Right lobe of liver (tissue), 4 donors: Measurements from ENCODE around the gene SRRM4.

Experiments used
- CTCF ChIP-seq, 4 donors: fragments of 200-600 bp in 3 of 4; fragments of 450-650 bp in 1 of 4; IDR thresholded peaks; one replicate each; pipeline versions ENCODE4 v1.5.1 to v1.8.0; 2016 to 2022; ENCODE audit warnings: antibody characterized with exemption in 4 of 4, mild to moderate bottlenecking in 2 of 4
- POLR2A ChIP-seq: fragments of 450-650 bp; IDR thresholded peaks from one replicate; pipeline ENCODE4 v1.6.1; 2017; ENCODE audit warnings: antibody characterized with exemption, mild to moderate bottlenecking
- donor health status: DM: no; HTN: no; CAD: no.
- donor health status: DM: no; HTN: no; CAD: no.
- donor health status: DM: no; HTN: yes; CAD: no.

DNA sequence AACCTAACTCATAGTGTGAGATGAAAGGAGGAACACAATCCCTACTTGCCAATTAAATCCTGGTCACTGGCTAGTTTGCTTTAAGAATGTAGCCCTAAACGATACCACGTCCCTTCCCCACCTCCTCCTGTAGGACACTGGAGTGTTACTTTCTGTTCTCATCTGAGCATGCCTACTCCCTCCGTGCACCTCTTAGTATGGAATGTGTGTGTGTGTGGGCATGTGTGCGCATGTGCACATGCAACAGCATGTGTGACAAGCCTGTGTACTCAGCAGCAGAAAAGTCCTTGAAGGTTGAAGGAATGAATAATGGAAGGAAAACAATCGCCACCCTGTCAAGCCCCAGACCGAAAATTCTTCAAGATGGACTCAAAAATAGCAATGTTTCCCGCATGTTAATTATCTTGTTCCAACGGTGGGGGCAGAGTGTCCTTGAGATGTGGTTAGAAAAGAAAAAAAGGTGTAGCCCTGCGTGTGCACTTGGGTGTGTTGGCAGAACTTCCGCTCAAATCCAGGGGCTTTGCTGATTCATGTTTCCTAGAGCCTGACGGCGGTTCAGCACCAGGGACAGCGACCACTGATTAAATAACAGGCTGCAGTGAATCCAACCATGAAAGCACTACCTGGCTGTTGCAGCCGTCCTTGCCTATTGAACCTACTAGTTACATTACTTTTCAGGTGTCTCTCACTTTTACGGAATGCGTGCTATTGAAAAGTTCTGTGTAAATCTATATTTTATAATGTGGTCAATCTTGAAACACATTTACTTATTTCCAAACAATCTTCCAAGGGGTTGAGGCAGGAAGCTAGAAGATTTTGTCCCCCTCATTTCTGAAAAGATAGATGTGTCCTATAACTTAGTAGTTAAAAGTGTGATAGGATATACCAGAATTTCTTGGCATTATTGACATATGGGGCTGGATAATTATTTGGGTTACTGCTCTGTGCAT is 79.8 kb downstream of the SRRM4 start:
- no peak for TF ChIP-seq CTCF (IDR thresholded peaks at IDR 0.05)
- no peak for TF ChIP-seq POLR2A
